Colonic mucosa (tissue), 4 donors: ENCODE data around the gene MEIKIN. TPM values are rescaled to one million over a fixed set of nuclear protein-coding genes. Genes with fewer than 3 reads are reported as not detected.

ENCODE experiments used
- DNase-seq: peaks from one replicate; pipeline ENCODE4 v3.0.0-alpha.2; 2020
- H3K27ac ChIP-seq: fragments of 200-600 bp; one replicate; pipeline ENCODE4 v1.8.0; 2021
- H3K27me3 ChIP-seq: fragments of 200-600 bp; one replicate; pipeline ENCODE4 v1.8.0; 2021
- H3K36me3 ChIP-seq: fragments of 200-600 bp; one replicate; pipeline ENCODE4 v1.8.0; 2021
- H3K4me1 ChIP-seq: fragments of 200-600 bp; one replicate; pipeline ENCODE4 v1.8.0; 2021; ENCODE audit warnings: mild to moderate bottlenecking
- H3K4me3 ChIP-seq: fragments of 200-600 bp; one replicate; pipeline ENCODE4 v1.8.0; 2021
- H3K9ac ChIP-seq, 2 donors: one replicate each; pipeline ENCODE4 v1.7.0; 2013; ENCODE audit warnings: control low read depth in 2 of 2, low read depth in 2 of 2, low read length in 2 of 2
- H3K9me3 ChIP-seq: fragments of 200-600 bp; one replicate; pipeline ENCODE4 v1.8.0; 2021
- CTCF ChIP-seq: fragments of 200-600 bp; IDR thresholded peaks from one replicate; pipeline ENCODE4 v1.8.0; 2022; ENCODE audit warnings: antibody characterized with exemption, mild to moderate bottlenecking
- intact Hi-C: fragments of 100-400 bp; cut with DNase I; formaldehyde crosslinking; loops from one replicate; pipeline ENCODE4 v1.14.1; 2022
- total RNA-seq, 2 donors: library from RNA; stranded (reverse); fragmentation: NEBNext Ultra II Directional in 1 of 2; extraction: Animal tissue kit (Norgen Biotek cat#: 25700) in 1 of 2; gene quantifications; one replicate each; pipeline ENCODE4 v1.2.1, GENCODE V29; 2021
- donor health status: healthy.
- donor health status: DM: no; HTN: no; CAD: no.
- donor health status: DM: no; HTN: no; CAD: no.

The MEIKIN gene
- total RNA-seq, 2 donors from 2014 or later, result not detected

GRCh38 chr5:131984956-131985665 is 39.6 kb upstream of the MEIKIN start:
- H3K27ac ChIP-seq, result no peak overlapping the region
- DNase-seq, result no peak
- H3K9ac ChIP-seq, result no peak overlapping the region
- no peaks in the 10 kb centered on the region for H3K27me3 ChIP-seq
- intact Hi-C loops, result no loop called here
- no peaks in the 10 kb centered on the region for H3K9me3 ChIP-seq
- TF ChIP-seq CTCF, result no peak
- no peaks in the 10 kb centered on the region for H3K36me3 ChIP-seq
- H3K4me1 ChIP-seq, result no peaks in the 10 kb centered on the region
- H3K4me3 ChIP-seq, result no peak overlapping the region

GRCh38 chr5:131983244-131983771 is 37.8 kb upstream of the MEIKIN start:
- DNase-seq, result no peak
- no peaks in the 10 kb centered on the region for H3K9me3 ChIP-seq
- no peak for TF ChIP-seq CTCF
- no peak overlapping the region for H3K4me3 ChIP-seq
- no peaks in the 10 kb centered on the region for H3K36me3 ChIP-seq
- H3K4me1 ChIP-seq, result no peaks in the 10 kb centered on the region
- intact Hi-C loops, result no loop called here
- no peak overlapping the region for H3K9ac ChIP-seq
- no peaks in the 10 kb centered on the region for H3K27me3 ChIP-seq
- no peak overlapping the region for H3K27ac ChIP-seq

GRCh38 chr5:131981516-131981915 is 36.1 kb upstream of the MEIKIN start:
- no peak for TF ChIP-seq CTCF
- no peak overlapping the region for H3K9ac ChIP-seq
- H3K4me3 ChIP-seq, result no peak overlapping the region
- intact Hi-C loops, result no loop called here
- no peak overlapping the region for H3K27ac ChIP-seq
- H3K27me3 ChIP-seq, result no peaks in the 10 kb centered on the region
- no peaks in the 10 kb centered on the region for H3K4me1 ChIP-seq
- no peak for DNase-seq
- no peaks in the 10 kb centered on the region for H3K9me3 ChIP-seq
- no peaks in the 10 kb centered on the region for H3K36me3 ChIP-seq

GRCh38 chr5:131980696-131981095 is 35.2 kb upstream of the MEIKIN start:
- H3K27ac ChIP-seq, result no peak overlapping the region
- intact Hi-C loops, result no loop called here
- TF ChIP-seq CTCF, result no peak
- H3K4me1 ChIP-seq, result no peaks in the 10 kb centered on the region
- H3K27me3 ChIP-seq, result no peaks in the 10 kb centered on the region
- no peaks in the 10 kb centered on the region for H3K36me3 ChIP-seq
- no peak for DNase-seq
- no peaks in the 10 kb centered on the region for H3K9me3 ChIP-seq
- H3K4me3 ChIP-seq, result no peak overlapping the region
- no peak overlapping the region for H3K9ac ChIP-seq

GRCh38 chr5:131979816-131980215 is 34.4 kb upstream of the MEIKIN start:
- Histone ChIP-seq H3K27ac (no peak overlapping the region), H3K4me1 (no peaks in the 10 kb centered on the region), H3K9ac (no peak overlapping the region), H3K27me3 (no peaks in the 10 kb centered on the region), H3K4me3 (no peak overlapping the region), H3K36me3 (no peaks in the 10 kb centered on the region), H3K9me3 (no peaks in the 10 kb centered on the region)
- DNase-seq, result no peak
- intact Hi-C loops, result no loop called here
- no peak for TF ChIP-seq CTCF
